ENCODE measurements around the gene GIMAP8. TPM values are rescaled to one million over a fixed set of nuclear protein-coding genes. Genes with fewer than 3 reads are reported as not detected.
A peak's percentile ranks its signal among the peaks of the same experiment; 100 is the strongest.

The GIMAP8 gene
- total and polyA plus RNA-seq, 4 experiments from 2014 or later: 9.8 to 62.5 (median 49.5) TPM

DNA sequence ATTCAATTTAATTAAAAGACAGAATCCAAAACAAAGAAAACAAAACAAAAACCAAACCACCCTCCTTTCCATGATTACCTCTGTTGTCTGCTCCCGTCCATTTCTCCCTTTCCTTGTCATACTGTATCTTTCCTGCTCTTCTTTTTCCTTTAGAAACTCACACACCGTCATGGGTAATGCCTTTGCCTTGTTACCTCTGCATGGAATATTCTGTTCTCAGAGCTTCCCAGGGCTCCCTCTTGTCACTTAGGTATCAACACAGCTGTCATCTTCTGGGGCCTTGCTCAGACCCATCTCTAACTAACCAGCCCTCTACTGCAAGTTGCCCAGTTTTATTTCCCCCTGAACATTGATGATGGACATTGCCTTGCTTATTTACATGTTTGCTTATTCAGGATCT is 30.2 kb upstream of the GIMAP8 start:
- POLR2A ChIA-PET (ENCODE audit: partially characterized antibody): interaction anchor here (1.0 to 1.2 kb wide), 2 partner anchors 42 to 52 kb away, joined by 3 to 4 read pairs; partner anchors contain the start of gene REPIN1
- Histone ChIP-seq H3K9me3 (ENCODE audit: control insufficient read depth in 1 of 2, low read length in 2 of 2) (no peaks in the 10 kb centered on the region), H3K27me3 (ENCODE audit: insufficient read depth, low read length) (no peaks in the 10 kb centered on the region), H3K4me3 (ENCODE audit: low read length in 2 of 2) (no peak overlapping the region), H3K36me3 (ENCODE audit: insufficient read depth, low read length) (no peaks in the 10 kb centered on the region), H3K27ac (ENCODE audit: low read depth, low read length) (no peak overlapping the region), H3K4me1 (ENCODE audit: insufficient read depth, low read length) (peaks cover 10% of the 10 kb centered on the region)
- Mint-ChIP-seq H3K4me3 (no peak overlapping the region), H3K27me3 (no peaks in the 10 kb centered on the region), H3K27ac (peak overlapping the region in 1 of 7 donors; percentile 60), H3K4me1 (peaks cover 5 to 8% (median 6%) of the 10 kb centered on the region in 4 donors), H3K36me3 (no peaks in the 10 kb centered on the region), H3K9me3 (no peaks in the 10 kb centered on the region)
- no peak for DNase-seq
- intact Hi-C loops (cut with micrococcal nuclease): loop anchor here (2.0 kb wide), 1 partner anchor 133 kb away; no protein-coding TSS in a partner anchor
- CTCF ChIA-PET (ENCODE audit: partially characterized antibody): interaction anchor here (1.2 to 1.8 kb wide), 2 partner anchors 64 to 65 kb away, joined by 3 to 4 read pairs; no protein-coding TSS in a partner anchor

GRCh38 chr7:150420987-150421674 is 29.3 kb upstream of the GIMAP8 start:
- peaks cover 5 to 8% (median 6%) of the 10 kb centered on the region in 4 donors for H3K4me1 Mint-ChIP-seq
- ChIA-PET CTCF (ENCODE audit: partially characterized antibody) (interaction anchor here (1.0 to 2.6 kb wide), 9 partner anchors 8 to 418 kb away, joined by 3 to 28 read pairs (median 3); no protein-coding TSS in a partner anchor), POLR2A (ENCODE audit: partially characterized antibody) (interaction anchor here (1.4 kb wide), 1 partner anchor 14 kb away, joined by 3 read pairs; no protein-coding TSS in a partner anchor)
- no peaks in the 10 kb centered on the region for H3K36me3 Mint-ChIP-seq
- Histone ChIP-seq H3K4me1 (ENCODE audit: insufficient read depth, low read length) (peaks cover 10% of the 10 kb centered on the region), H3K9me3 (ENCODE audit: control insufficient read depth in 1 of 2, low read length in 2 of 2) (no peaks in the 10 kb centered on the region), H3K36me3 (ENCODE audit: insufficient read depth, low read length) (no peaks in the 10 kb centered on the region), H3K27ac (ENCODE audit: low read depth, low read length) (no peak overlapping the region), H3K4me3 (ENCODE audit: low read length in 2 of 2) (no peak overlapping the region), H3K27me3 (ENCODE audit: insufficient read depth, low read length) (no peaks in the 10 kb centered on the region)
- H3K27ac Mint-ChIP-seq: peak overlapping the region in 5 of 7 donors; percentile 1 to 69 (median 10)
- H3K4me3 Mint-ChIP-seq: peak overlapping the region; percentile 9 to 71 (median 54)
- no peaks in the 10 kb centered on the region for H3K27me3 Mint-ChIP-seq
- H3K9me3 Mint-ChIP-seq: no peaks in the 10 kb centered on the region
- peak; percentile 77 to 84 (median 81) for DNase-seq
- intact Hi-C loops (cut with micrococcal nuclease): loop anchor here (1.0 to 2.0 kb wide), 5 partner anchors 15 to 336 kb away; partner anchors contain the start of gene ZNF775

DNA sequence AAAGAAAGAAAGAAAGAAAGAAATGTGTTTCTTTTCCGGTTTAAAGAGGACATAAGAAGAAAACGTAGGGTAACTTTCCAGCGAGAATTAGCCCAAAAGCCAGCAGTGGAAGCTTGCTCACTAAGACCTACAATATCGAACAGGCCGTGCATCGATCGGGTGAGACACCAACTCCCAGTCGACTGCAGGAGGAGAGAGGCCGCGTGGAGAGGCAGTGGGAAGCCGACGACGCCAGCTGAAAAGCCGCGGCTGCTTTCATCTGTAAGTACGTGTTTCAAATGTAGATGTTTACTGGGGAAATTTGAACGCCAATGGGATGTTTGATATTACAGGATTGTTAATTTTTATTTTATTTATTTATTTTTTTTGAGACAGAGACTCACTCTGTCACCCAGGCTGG is 28.6 kb upstream of the GIMAP8 start:
- Histone ChIP-seq H3K9me3 (ENCODE audit: control insufficient read depth in 1 of 2, low read length in 2 of 2) (no peaks in the 10 kb centered on the region), H3K27me3 (ENCODE audit: insufficient read depth, low read length) (no peaks in the 10 kb centered on the region), H3K4me3 (ENCODE audit: low read length in 2 of 2) (no peak overlapping the region), H3K4me1 (ENCODE audit: insufficient read depth, low read length) (peaks cover 10% of the 10 kb centered on the region), H3K36me3 (ENCODE audit: insufficient read depth, low read length) (no peaks in the 10 kb centered on the region), H3K27ac (ENCODE audit: low read depth, low read length) (no peak overlapping the region)
- ChIA-PET POLR2A (ENCODE audit: partially characterized antibody) (interaction anchor here (0.7 to 1.4 kb wide), 2 partner anchors 10 to 15 kb away, joined by 3 to 4 read pairs; no protein-coding TSS in a partner anchor), CTCF (ENCODE audit: partially characterized antibody) (interaction anchor here (1.0 to 2.6 kb wide), 10 partner anchors 8 to 418 kb away, joined by 3 to 28 read pairs (median 3); no protein-coding TSS in a partner anchor)
- Mint-ChIP-seq H3K36me3 (no peaks in the 10 kb centered on the region), H3K27ac (no peak overlapping the region), H3K9me3 (no peaks in the 10 kb centered on the region), H3K4me3 (no peak overlapping the region), H3K4me1 (peaks cover 5 to 8% (median 6%) of the 10 kb centered on the region in 4 donors), H3K27me3 (no peaks in the 10 kb centered on the region)
- intact Hi-C loops (cut with micrococcal nuclease): loop anchor here (1.0 to 2.0 kb wide), 5 partner anchors 16 to 335 kb away; partner anchors contain the start of gene ZNF775
- no peak for DNase-seq

DNA sequence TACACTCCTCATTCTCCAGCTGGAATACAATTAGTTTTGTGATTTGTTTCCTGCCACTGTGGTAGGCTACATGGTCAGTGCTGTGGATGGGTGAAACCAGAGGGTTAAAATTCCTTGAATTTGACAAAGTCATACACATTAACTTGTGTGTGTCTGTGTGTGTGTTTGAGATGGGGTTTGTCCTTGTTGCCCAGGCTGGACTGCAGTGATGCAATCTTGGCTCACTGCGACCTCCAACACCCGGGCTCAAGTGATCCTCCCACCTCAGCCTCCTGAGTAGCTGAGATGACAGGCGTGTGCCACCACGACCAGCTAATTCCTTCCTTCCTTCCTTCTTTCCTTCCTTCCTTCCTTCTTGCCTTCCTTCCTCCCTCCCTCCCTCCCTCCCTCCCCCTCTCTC is 24.8 kb upstream of the GIMAP8 start:
- no peak for DNase-seq
- H3K36me3 ChIP-seq (ENCODE audit: insufficient read depth, low read length): no peaks in the 10 kb centered on the region
- Mint-ChIP-seq H3K27ac (no peak overlapping the region), H3K27me3 (no peaks in the 10 kb centered on the region), H3K4me1 (peaks cover 5 to 11% (median 6%) of the 10 kb centered on the region in 4 donors), H3K9me3 (no peaks in the 10 kb centered on the region), H3K4me3 (no peak overlapping the region), H3K36me3 (no peaks in the 10 kb centered on the region)
- intact Hi-C loops (cut with micrococcal nuclease): no loop called here
- CTCF ChIA-PET (ENCODE audit: partially characterized antibody): interaction anchor here (0.6 kb wide), 1 partner anchor 346 kb away, joined by 3 read pairs; no protein-coding TSS in a partner anchor
- no peaks in the 10 kb centered on the region for H3K27me3 ChIP-seq (ENCODE audit: insufficient read depth, low read length)
- no peak overlapping the region for H3K27ac ChIP-seq (ENCODE audit: low read depth, low read length)
- no peaks in the 10 kb centered on the region for H3K9me3 ChIP-seq (ENCODE audit: control insufficient read depth in 1 of 2, low read length in 2 of 2)
- H3K4me1 ChIP-seq (ENCODE audit: insufficient read depth, low read length): peaks cover 7% of the 10 kb centered on the region
- POLR2A ChIA-PET (ENCODE audit: partially characterized antibody): no interaction called here
- H3K4me3 ChIP-seq (ENCODE audit: low read length in 2 of 2): no peak overlapping the region

GRCh38 chr7:150428671-150429451 is 21.6 kb upstream of the GIMAP8 start:
- intact Hi-C loops (cut with micrococcal nuclease): no loop called here
- H3K4me1 Mint-ChIP-seq: peaks cover 2 to 20% (median 10%) of the 10 kb centered on the region in 4 donors
- DNase-seq: no peak
- no peak overlapping the region for H3K27ac ChIP-seq (ENCODE audit: low read depth, low read length)
- CTCF ChIA-PET (ENCODE audit: partially characterized antibody): interaction anchor here (1.0 to 1.1 kb wide), 2 partner anchors 7 to 10 kb away, joined by 3 to 4 read pairs; no protein-coding TSS in a partner anchor
- peaks cover 0 to 3% of the 10 kb centered on the region in 2 donors for H3K27me3 Mint-ChIP-seq
- no peaks in the 10 kb centered on the region for H3K36me3 Mint-ChIP-seq
- H3K9me3 ChIP-seq (ENCODE audit: control insufficient read depth in 1 of 2, low read length in 2 of 2): no peaks in the 10 kb centered on the region
- no peak overlapping the region for H3K4me3 ChIP-seq (ENCODE audit: low read length in 2 of 2)
- POLR2A ChIA-PET (ENCODE audit: partially characterized antibody): interaction anchor here (0.6 kb wide), 1 partner anchor 38 kb away, joined by 3 read pairs; no protein-coding TSS in a partner anchor
- H3K27ac Mint-ChIP-seq: no peak overlapping the region
- H3K4me1 ChIP-seq (ENCODE audit: insufficient read depth, low read length): no peaks in the 10 kb centered on the region
- H3K27me3 ChIP-seq (ENCODE audit: insufficient read depth, low read length): no peaks in the 10 kb centered on the region
- no peak overlapping the region for H3K4me3 Mint-ChIP-seq
- no peaks in the 10 kb centered on the region for H3K9me3 Mint-ChIP-seq
- H3K36me3 ChIP-seq (ENCODE audit: insufficient read depth, low read length): no peaks in the 10 kb centered on the region

- H3K9me3 Mint-ChIP-seq: no peaks in the 10 kb centered on the region
- H3K36me3 Mint-ChIP-seq: no peaks in the 10 kb centered on the region
- DNase-seq: no peak
- POLR2A ChIA-PET (ENCODE audit: partially characterized antibody): no interaction called here
- H3K4me3 ChIP-seq (ENCODE audit: low read length in 2 of 2): no peak overlapping the region
- H3K27me3 ChIP-seq (ENCODE audit: insufficient read depth, low read length): no peaks in the 10 kb centered on the region
- no peaks in the 10 kb centered on the region for H3K4me1 ChIP-seq (ENCODE audit: insufficient read depth, low read length)
- peaks cover 2 to 20% (median 10%) of the 10 kb centered on the region in 4 donors for H3K4me1 Mint-ChIP-seq
- no peak overlapping the region for H3K27ac ChIP-seq (ENCODE audit: low read depth, low read length)
- no peaks in the 10 kb centered on the region for H3K9me3 ChIP-seq (ENCODE audit: control insufficient read depth in 1 of 2, low read length in 2 of 2)
- H3K4me3 Mint-ChIP-seq: no peak overlapping the region
- CTCF ChIA-PET (ENCODE audit: partially characterized antibody): interaction anchor here (1.0 to 1.1 kb wide), 2 partner anchors 8 to 9 kb away, joined by 3 to 4 read pairs; no protein-coding TSS in a partner anchor
- peaks cover 0 to 3% of the 10 kb centered on the region in 2 donors for H3K27me3 Mint-ChIP-seq
- intact Hi-C loops (cut with micrococcal nuclease): no loop called here
- no peaks in the 10 kb centered on the region for H3K36me3 ChIP-seq (ENCODE audit: insufficient read depth, low read length)
- H3K27ac Mint-ChIP-seq: peak overlapping the region in 1 of 7 donors; percentile 41
Observed at GRCh38 chr7:150429699-150430098, 20.7 kb upstream of the GIMAP8 start.

Measured in CD4-positive, alpha-beta memory T cell (primary cell).